Neutrophil (primary cell): ENCODE measurements around the gene CACNA1E.

Experiments
- H3K27ac ChIP-seq: fragments of 200-600 bp; sonication (generic); 2 replicates; pipeline ENCODE4 v1.5.1; 2016; ENCODE audit warnings: mild to moderate bottlenecking, moderate library complexity
- H3K27me3 ChIP-seq: fragments of 200-600 bp; sonication (generic); 2 replicates; pipeline ENCODE4 v1.6.0; 2016; ENCODE audit warnings: mild to moderate bottlenecking
- H3K36me3 ChIP-seq: fragments of 200-600 bp; sonication (generic); 2 replicates; pipeline ENCODE4 v1.5.1; 2017
- H3K4me1 ChIP-seq, 2 experiments: fragments of 200-600 bp in 1 of 2; sonication (generic) in 1 of 2; 1 replicate in 1 of 2; 2 replicates in 1 of 2; pipeline versions ENCODE4 v1.5.1 to v1.6.1; 2013 to 2016; ENCODE audit warnings: low read depth in 1 of 2, low read length in 1 of 2, mild to moderate bottlenecking in 1 of 2, moderate library complexity in 1 of 2; ENCODE audit not compliant: control insufficient read depth in 1 of 2, insufficient read depth in 1 of 2
- H3K4me3 ChIP-seq, 2 experiments: fragments of 200-600 bp in 1 of 2; sonication (generic) in 1 of 2; 1 replicate in 1 of 2; 2 replicates in 1 of 2; pipeline ENCODE4 v1.5.1; 2013 to 2016; ENCODE audit warnings: low read depth in 1 of 2, low read length in 1 of 2, mild to moderate bottlenecking in 1 of 2, moderate library complexity in 1 of 2
- H3K9me3 ChIP-seq: fragments of 200-600 bp; sonication (generic); 2 replicates; pipeline ENCODE4 v1.5.1; 2016
- TF ChIP-seq, protein P1 (sequence below): fragments of 200-600 bp; sonication (generic); IDR thresholded peaks from 2 replicates; pipeline ENCODE4 v1.5.1; 2016; ENCODE audit warnings: antibody characterized with exemption

The CACNA1E gene

DNA sequence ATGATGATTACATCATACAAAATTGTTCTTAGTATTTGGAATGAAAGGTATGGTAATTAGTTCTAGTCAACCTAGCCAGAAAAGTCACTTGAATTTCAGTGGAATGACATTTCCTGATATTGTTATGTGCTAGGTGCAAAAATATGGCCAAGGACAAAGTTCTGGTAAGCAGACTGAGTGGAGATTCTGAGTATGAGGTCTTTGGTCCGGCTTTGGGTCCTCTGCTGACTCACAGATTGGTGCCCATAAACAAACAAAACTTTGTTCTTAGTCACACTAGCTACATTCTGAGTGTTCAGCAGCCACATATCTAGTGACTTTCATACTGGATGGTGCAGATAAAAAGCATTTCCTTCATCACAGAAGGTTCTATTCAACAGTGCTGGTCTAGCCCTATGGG lies 372.1 kb downstream of the CACNA1E start:
- Histone ChIP-seq H3K4me3 (no peak overlapping the region), H3K36me3 (no peaks in the 10 kb centered on the region), H3K27ac (no peak overlapping the region), H3K4me1 (no peaks in the 10 kb centered on the region), H3K9me3 (no peaks in the 10 kb centered on the region), H3K27me3 (no peaks in the 10 kb centered on the region)
- TF ChIP-seq, protein P1, sequence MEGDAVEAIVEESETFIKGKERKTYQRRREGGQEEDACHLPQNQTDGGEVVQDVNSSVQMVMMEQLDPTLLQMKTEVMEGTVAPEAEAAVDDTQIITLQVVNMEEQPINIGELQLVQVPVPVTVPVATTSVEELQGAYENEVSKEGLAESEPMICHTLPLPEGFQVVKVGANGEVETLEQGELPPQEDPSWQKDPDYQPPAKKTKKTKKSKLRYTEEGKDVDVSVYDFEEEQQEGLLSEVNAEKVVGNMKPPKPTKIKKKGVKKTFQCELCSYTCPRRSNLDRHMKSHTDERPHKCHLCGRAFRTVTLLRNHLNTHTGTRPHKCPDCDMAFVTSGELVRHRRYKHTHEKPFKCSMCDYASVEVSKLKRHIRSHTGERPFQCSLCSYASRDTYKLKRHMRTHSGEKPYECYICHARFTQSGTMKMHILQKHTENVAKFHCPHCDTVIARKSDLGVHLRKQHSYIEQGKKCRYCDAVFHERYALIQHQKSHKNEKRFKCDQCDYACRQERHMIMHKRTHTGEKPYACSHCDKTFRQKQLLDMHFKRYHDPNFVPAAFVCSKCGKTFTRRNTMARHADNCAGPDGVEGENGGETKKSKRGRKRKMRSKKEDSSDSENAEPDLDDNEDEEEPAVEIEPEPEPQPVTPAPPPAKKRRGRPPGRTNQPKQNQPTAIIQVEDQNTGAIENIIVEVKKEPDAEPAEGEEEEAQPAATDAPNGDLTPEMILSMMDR, result no peak
